Trophoblast cell (in vitro differentiated cells and primary cell): ENCODE measurements around the gene RASA3.

Source experiments
- DNase-seq, 2 donors: peaks; one replicate each; pipeline ENCODE4 v3.0.0-alpha.2; 2016
- H2AFZ ChIP-seq: 2 replicates; pipeline ENCODE4 v1.6.1; 2013; ENCODE audit warnings: low read length, moderate library complexity, mild to moderate bottlenecking; ENCODE audit not compliant: insufficient read depth, poor library complexity
- H2AK5ac ChIP-seq: 2 replicates; pipeline ENCODE4 v1.6.1; 2013; ENCODE audit warnings: mild to moderate bottlenecking, low read length
- H2BK120ac ChIP-seq: 2 replicates; pipeline ENCODE4 v1.6.1; 2013; ENCODE audit warnings: low read length, mild to moderate bottlenecking, moderate library complexity; ENCODE audit not compliant: insufficient read depth, poor library complexity
- H2BK12ac ChIP-seq: 2 replicates; pipeline ENCODE4 v1.6.1; 2013; ENCODE audit warnings: mild to moderate bottlenecking, low read length, moderate library complexity
- H2BK5ac ChIP-seq: 2 replicates; pipeline ENCODE4 v1.6.1; 2013; ENCODE audit warnings: low read length, low read depth, moderate library complexity, mild to moderate bottlenecking; ENCODE audit not compliant: poor library complexity
- H3K14ac ChIP-seq: 2 replicates; pipeline ENCODE4 v1.6.1; 2013; ENCODE audit warnings: mild to moderate bottlenecking, low read length
- H3K18ac ChIP-seq: 2 replicates; pipeline ENCODE4 v1.6.1; 2013; ENCODE audit warnings: mild to moderate bottlenecking, low read length
- H3K23ac ChIP-seq: 2 replicates; pipeline ENCODE4 v1.6.1; 2013; ENCODE audit warnings: low read length
- H3K27ac ChIP-seq: 2 replicates; pipeline ENCODE4 v1.5.1; 2013; ENCODE audit warnings: low read depth, mild to moderate bottlenecking, inconsistent platforms, low read length, moderate library complexity
- H3K27me3 ChIP-seq: 2 replicates; pipeline ENCODE4 v1.6.1; 2013; ENCODE audit warnings: inconsistent platforms, mild to moderate bottlenecking, low read length, moderate library complexity; ENCODE audit not compliant: insufficient read depth
- H3K36me3 ChIP-seq, 2 experiments: 1 replicate in 1 of 2; 2 replicates in 1 of 2; pipeline ENCODE4 v1.6.1; 2013; ENCODE audit warnings: low read length in 2 of 2, mild to moderate bottlenecking in 2 of 2, moderate library complexity in 1 of 2; ENCODE audit not compliant: insufficient read depth in 2 of 2, control insufficient read depth in 1 of 2
- H3K4ac ChIP-seq: 2 replicates; pipeline ENCODE4 v1.6.1; 2013; ENCODE audit warnings: low read depth, mild to moderate bottlenecking, low read length, moderate library complexity
- H3K4me1 ChIP-seq, 2 experiments: 1 replicate in 1 of 2; 2 replicates in 1 of 2; pipeline ENCODE4 v1.6.1; 2013; ENCODE audit warnings: low read length in 2 of 2, mild to moderate bottlenecking in 2 of 2, moderate library complexity in 1 of 2; ENCODE audit not compliant: insufficient read depth in 2 of 2, control insufficient read depth in 1 of 2
- H3K4me2 ChIP-seq: 2 replicates; pipeline ENCODE4 v1.6.1; 2013; ENCODE audit warnings: inconsistent platforms, mild to moderate bottlenecking, low read length, moderate library complexity
- H3K4me3 ChIP-seq: 2 replicates; pipeline ENCODE4 v1.5.1; 2013; ENCODE audit warnings: mild to moderate bottlenecking, low read depth, low read length, inconsistent platforms
- H3K79me1 ChIP-seq: one replicate; pipeline ENCODE4 v1.6.1; 2013; ENCODE audit warnings: low read length
- H3K79me2 ChIP-seq: 2 replicates; pipeline ENCODE4 v1.6.1; 2013; ENCODE audit warnings: low read length, mild to moderate bottlenecking; ENCODE audit not compliant: control insufficient read depth, insufficient read depth, poor library complexity
- H3K9ac ChIP-seq: 2 replicates; pipeline ENCODE4 v1.6.1; 2013; ENCODE audit warnings: mild to moderate bottlenecking, low read length
- H3K9me3 ChIP-seq: 2 replicates; pipeline ENCODE4 v1.6.1; 2013; ENCODE audit warnings: low read depth, mild to moderate bottlenecking, control low read depth, inconsistent platforms, low read length; ENCODE audit not compliant: insufficient read depth
- H4K12ac ChIP-seq: 2 replicates; pipeline ENCODE4 v1.6.1; 2013; ENCODE audit warnings: low read depth, mild to moderate bottlenecking, low read length, moderate library complexity
- H4K8ac ChIP-seq: 2 replicates; pipeline ENCODE4 v1.6.1; 2013; ENCODE audit warnings: low read depth, mild to moderate bottlenecking, low read length, moderate library complexity
- H4K91ac ChIP-seq: one replicate; pipeline ENCODE4 v1.6.1; 2013; ENCODE audit warnings: low read depth, mild to moderate bottlenecking, low read length, moderate library complexity
- WGBS: extraction: QIAGEN DNeasy Blood & Tissue Kit; methylation state at CpG from one replicate; pipeline ENCODE4 v1.1.7; 2013; ENCODE audit warnings: missing lambda C conversion rate; ENCODE audit not compliant: insufficient read length, insufficient coverage; ENCODE audit errors: extremely low coverage; 5-methylcytosine and 5-hydroxymethylcytosine counted together

Gene RASA3

GRCh38 chr13:114107686-114108081 is 24.7 kb downstream of the RASA3 start:
- Histone ChIP-seq H2AK5ac (no peak overlapping the region), H3K9ac (no peak overlapping the region), H3K4me1 (peaks cover 52 to 56% of the 10 kb centered on the region in 2 experiments), H3K36me3 (peaks cover 2 to 3% of the 10 kb centered on the region in 2 experiments), H2BK12ac (no peak overlapping the region), H3K23ac (no peak overlapping the region), H3K79me1 (peaks cover 17% of the 10 kb centered on the region), H2BK5ac (no peak overlapping the region), H3K4me3 (no peak overlapping the region), H3K4ac (no peak overlapping the region), H4K12ac (no peak overlapping the region), H3K27me3 (no peaks in the 10 kb centered on the region), H4K91ac (peak overlapping the region; percentile 8), H3K9me3 (peaks cover 4% of the 10 kb centered on the region), H3K79me2 (peaks cover 2% of the 10 kb centered on the region), H4K8ac (no peak overlapping the region), H2BK120ac (peak overlapping the region; percentile 7), H3K18ac (peak overlapping the region; percentile 21), H3K4me2 (no peak overlapping the region), H3K14ac (no peak overlapping the region), H3K27ac (peak overlapping the region; percentile 15), H2AFZ (no peak overlapping the region)
- no peak for DNase-seq
- WGBS: no CpG with 5 or more reads among the region's 12 CpGs

DNA sequence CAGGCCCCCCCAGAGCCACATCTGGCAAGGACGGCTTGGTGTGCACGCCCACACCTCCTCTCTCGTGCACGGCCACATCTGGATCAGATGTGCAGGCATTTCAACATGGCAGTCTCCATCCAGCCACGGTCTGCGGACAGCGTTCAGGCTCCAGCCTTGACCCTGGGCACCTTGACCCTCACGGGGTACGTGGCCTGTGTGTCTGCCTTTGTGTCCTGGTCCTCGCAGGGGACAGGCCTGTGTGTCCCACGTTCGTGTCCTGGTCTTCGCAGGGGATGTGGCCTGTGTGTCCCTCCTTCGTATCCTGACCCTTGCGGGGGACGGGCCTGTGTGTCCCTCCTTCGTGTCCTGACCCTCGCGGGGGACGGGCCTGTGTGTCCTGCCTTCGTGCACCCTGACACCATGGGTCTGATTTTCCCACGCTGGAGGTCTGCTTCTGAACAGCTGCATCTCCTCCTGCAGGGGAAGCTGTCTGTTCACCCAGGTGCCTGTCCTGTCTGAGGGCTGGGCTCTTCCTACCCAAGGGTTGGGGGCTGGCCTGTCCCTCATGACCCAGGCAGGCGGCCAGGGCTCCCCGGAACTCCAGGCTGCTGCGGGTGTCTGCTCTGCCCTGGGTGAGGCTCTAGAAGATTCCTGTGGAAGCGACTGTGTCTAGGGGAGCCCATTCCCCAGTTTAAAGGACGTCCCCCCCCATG is 25.3 kb downstream of the RASA3 start:
- peak overlapping the region; percentile 8 for H4K91ac ChIP-seq
- peak overlapping the region; percentile 32 for H2BK12ac ChIP-seq
- H2BK5ac ChIP-seq: no peak overlapping the region
- H2BK120ac ChIP-seq: peak overlapping the region; percentile 0
- no peak overlapping the region for H3K4me3 ChIP-seq
- DNase-seq: no peak
- no peaks in the 10 kb centered on the region for H3K27me3 ChIP-seq
- H3K18ac ChIP-seq: peak overlapping the region; percentile 5
- no peak overlapping the region for H4K12ac ChIP-seq
- peaks cover 2% of the 10 kb centered on the region for H3K79me2 ChIP-seq
- H3K9ac ChIP-seq: no peak overlapping the region
- peak overlapping the region; percentile 16 for H3K4ac ChIP-seq
- no CpG with 5 or more reads among the region's 27 CpGs for WGBS
- H2AK5ac ChIP-seq: peak overlapping the region; percentile 58
- peaks cover 4% of the 10 kb centered on the region for H3K9me3 ChIP-seq
- H3K4me1 ChIP-seq: peaks cover 47 to 51% of the 10 kb centered on the region in 2 experiments
- H2AFZ ChIP-seq: no peak overlapping the region
- H4K8ac ChIP-seq: no peak overlapping the region
- H3K36me3 ChIP-seq: peaks cover 2 to 3% of the 10 kb centered on the region in 2 experiments
- H3K79me1 ChIP-seq: peaks cover 14% of the 10 kb centered on the region
- no peak overlapping the region for H3K4me2 ChIP-seq
- H3K14ac ChIP-seq: peak overlapping the region; percentile 1
- no peak overlapping the region for H3K23ac ChIP-seq
- peak overlapping the region; percentile 2 for H3K27ac ChIP-seq

- Histone ChIP-seq H3K4me3 (no peak overlapping the region), H2AFZ (no peak overlapping the region), H2BK120ac (no peak overlapping the region), H3K14ac (no peak overlapping the region), H3K18ac (no peak overlapping the region), H3K9ac (no peak overlapping the region), H3K36me3 (peaks cover 2 to 3% of the 10 kb centered on the region in 2 experiments), H3K4me1 (peaks cover 41 to 45% of the 10 kb centered on the region in 2 experiments), H2AK5ac (no peak overlapping the region), H3K9me3 (peaks cover 4% of the 10 kb centered on the region), H4K12ac (no peak overlapping the region), H3K79me1 (peaks cover 14% of the 10 kb centered on the region), H3K4me2 (no peak overlapping the region), H4K8ac (no peak overlapping the region), H3K23ac (no peak overlapping the region), H2BK5ac (no peak overlapping the region), H3K27ac (peak overlapping the region; percentile 21), H3K27me3 (no peaks in the 10 kb centered on the region), H2BK12ac (no peak overlapping the region), H3K4ac (no peak overlapping the region), H4K91ac (peak overlapping the region; percentile 26), H3K79me2 (peaks cover 2% of the 10 kb centered on the region)
- no peak for DNase-seq
- WGBS: no CpG with 5 or more reads among the region's 9 CpGs
These were observed 25.9 kb downstream of the RASA3 start for GRCh38 chr13:114106526-114106925.

DNA sequence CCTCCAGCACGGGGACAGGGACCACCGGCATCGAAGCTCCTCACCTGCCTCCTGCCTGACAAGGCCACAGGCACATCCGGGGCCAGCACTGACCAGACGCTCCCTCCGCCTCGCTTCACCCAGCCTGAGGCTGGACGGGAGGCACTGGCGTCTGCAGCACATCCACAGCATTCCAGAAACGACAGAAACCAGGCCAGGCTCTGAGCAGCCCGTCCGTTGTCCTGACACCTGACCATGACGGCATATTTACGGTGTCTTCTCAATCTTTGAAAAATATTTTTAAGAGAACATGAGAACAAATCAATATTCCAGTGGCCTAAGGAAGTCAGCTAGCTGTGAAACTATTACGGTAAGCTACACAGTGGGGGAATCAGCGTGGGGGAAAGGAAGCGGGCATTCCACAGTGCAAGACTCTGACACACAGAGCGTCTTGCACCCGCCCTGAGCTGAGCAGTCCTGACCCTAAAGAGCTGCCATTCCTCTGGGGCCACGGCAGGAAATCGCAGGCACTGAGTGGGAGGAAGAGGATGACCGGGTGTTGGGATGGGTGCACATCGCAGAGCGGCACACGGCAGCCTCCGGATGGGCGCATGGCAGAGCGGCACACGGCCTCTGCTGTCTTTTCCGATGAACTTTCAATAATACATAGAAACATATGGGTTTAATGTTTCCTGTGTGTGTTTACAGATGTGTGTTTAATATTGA is 26.8 kb downstream of the RASA3 start:
- H2BK120ac ChIP-seq: peak overlapping the region; percentile 73
- peak overlapping the region; percentile 78 for H3K27ac ChIP-seq
- H2AK5ac ChIP-seq: peak overlapping the region; percentile 38
- no peak for DNase-seq
- peak overlapping the region; percentile 75 for H2BK5ac ChIP-seq
- peaks cover 16% of the 10 kb centered on the region for H3K79me1 ChIP-seq
- H2BK12ac ChIP-seq: peak overlapping the region; percentile 82
- no peak overlapping the region for H3K9ac ChIP-seq
- no peak overlapping the region for H3K4ac ChIP-seq
- WGBS: no CpG with 5 or more reads among the region's 30 CpGs
- no peak overlapping the region for H3K23ac ChIP-seq
- H3K4me2 ChIP-seq: peak overlapping the region; percentile 23
- peak overlapping the region; percentile 77 for H3K18ac ChIP-seq
- H3K14ac ChIP-seq: peak overlapping the region; percentile 28
- H4K12ac ChIP-seq: no peak overlapping the region
- peak overlapping the region; percentile 39 for H4K8ac ChIP-seq
- H3K9me3 ChIP-seq: peaks cover 4% of the 10 kb centered on the region
- no peaks in the 10 kb centered on the region for H3K27me3 ChIP-seq
- peaks cover 2% of the 10 kb centered on the region for H3K79me2 ChIP-seq
- peaks cover 39 to 43% of the 10 kb centered on the region in 2 experiments for H3K4me1 ChIP-seq
- no peak overlapping the region for H3K4me3 ChIP-seq
- H2AFZ ChIP-seq: no peak overlapping the region
- H4K91ac ChIP-seq: peak overlapping the region; percentile 75
- H3K36me3 ChIP-seq: peaks cover 2 to 3% of the 10 kb centered on the region in 2 experiments
